Spinal cord (tissue), 10 donors: ENCODE results near the gene NDUFB1. TPM values are rescaled to one million over a fixed set of nuclear protein-coding genes. Genes with fewer than 3 reads are reported as not detected.

Experiments
- DNase-seq, 6 donors: peaks; one replicate each; pipeline versions ENCODE4 v3.0.0 to v3.0.0-alpha.2; 2013 to 2015; ENCODE audit warnings: low spot score in 6 of 6, low read depth in 4 of 6
- H3K27ac ChIP-seq: one replicate; pipeline ENCODE4 v1.5.1; 2013; ENCODE audit warnings: low read depth, low read length, control low read depth
- H3K27me3 ChIP-seq: one replicate; pipeline ENCODE4 v1.6.1; 2013; ENCODE audit warnings: low read length; ENCODE audit not compliant: control insufficient read depth, insufficient read depth
- H3K36me3 ChIP-seq: one replicate; pipeline ENCODE4 v1.6.1; 2013; ENCODE audit warnings: low read length; ENCODE audit not compliant: control insufficient read depth, insufficient read depth
- H3K4me1 ChIP-seq: one replicate; pipeline ENCODE4 v1.6.1; 2013; ENCODE audit warnings: low read length; ENCODE audit not compliant: control insufficient read depth, insufficient read depth
- H3K4me3 ChIP-seq: one replicate; pipeline ENCODE4 v1.5.1; 2013; ENCODE audit warnings: low read depth, low read length, control low read depth
- H3K9me3 ChIP-seq: one replicate; pipeline ENCODE4 v1.6.1; 2013; ENCODE audit warnings: low read length; ENCODE audit not compliant: control insufficient read depth, insufficient read depth
- WGBS: methylation state at CpG from one replicate; pipeline ENCODE4 v1.1.5; 2013; ENCODE audit warnings: missing lambda C conversion rate; ENCODE audit not compliant: insufficient coverage; 5-methylcytosine and 5-hydroxymethylcytosine counted together
- polyA plus RNA-seq, 2 donors: library from polyadenylated mRNA; unstranded; fragments of 120-200 nt; gene quantifications; one replicate each; pipeline ENCODE4 v1.2.1, GENCODE V29; 2013; ENCODE audit not compliant: insufficient read length in 2 of 2
- total RNA-seq, 2 donors: library from RNA; depleted of rRNA in 1 of 2; stranded (reverse); fragments of 120-200 nt in 1 of 2; fragments of >200 nt in 1 of 2; gene quantifications; one replicate each; pipeline versions ENCODE4 v1.2.3 to v1.2.4, GENCODE V29; 2013 to 2014
- donor health status: healthy.

The NDUFB1 gene
- total and polyA plus RNA-seq, 4 donors: 148 to 391 (median 218) TPM

GRCh38 chr14:92135269-92135668, 13.8 kb upstream of the NDUFB1 start:
- H3K4me3 ChIP-seq: no peak overlapping the region
- WGBS: no CpG with 5 or more reads among the region's 1 CpG
- DNase-seq: peak in 4 of 6 donors; percentile 23 to 90 (median 48)

GRCh38 chr14:92134456-92134855, 12.9 kb upstream of the NDUFB1 start:
- Histone ChIP-seq H3K27ac (no peak overlapping the region), H3K9me3 (no peaks in the 10 kb centered on the region), H3K4me3 (no peak overlapping the region), H3K36me3 (peaks cover 24% of the 10 kb centered on the region), H3K4me1 (no peaks in the 10 kb centered on the region), H3K27me3 (no peaks in the 10 kb centered on the region)
- DNase-seq: no peak
- WGBS: no CpG with 5 or more reads among the region's 1 CpG

More at GRCh38 chr14:92135269-92135668, 13.8 kb upstream of the NDUFB1 start:
- Histone ChIP-seq H3K4me1 (no peaks in the 10 kb centered on the region), H3K27ac (no peak overlapping the region), H3K9me3 (no peaks in the 10 kb centered on the region), H3K36me3 (peaks cover 27% of the 10 kb centered on the region), H3K27me3 (no peaks in the 10 kb centered on the region)

GRCh38 chr14:92122761-92123160, 1.3 kb upstream of the NDUFB1 start:
- H3K4me1 ChIP-seq: peaks cover 19% of the 10 kb centered on the region
- peak overlapping the region; percentile 95 for H3K4me3 ChIP-seq
- no peaks in the 10 kb centered on the region for H3K27me3 ChIP-seq
- peaks cover 11% of the 10 kb centered on the region for H3K36me3 ChIP-seq
- H3K27ac ChIP-seq: peak overlapping the region; percentile 96
- DNase-seq: peak in 1 of 6 donors; percentile 3
- no peaks in the 10 kb centered on the region for H3K9me3 ChIP-seq
- 44% methylated on average over 7 of the region's 9 CpGs for WGBS

- DNase-seq: peak; percentile 32 to 89 (median 54)
- H3K4me1 ChIP-seq: peaks cover 19% of the 10 kb centered on the region
- no peaks in the 10 kb centered on the region for H3K27me3 ChIP-seq
- H3K4me3 ChIP-seq: peak overlapping the region; percentile 95
- H3K36me3 ChIP-seq: peaks cover 10% of the 10 kb centered on the region
- H3K27ac ChIP-seq: peak overlapping the region; percentile 96
- no peaks in the 10 kb centered on the region for H3K9me3 ChIP-seq
- 0% methylated on average over 22 of the region's 22 CpGs for WGBS
These were observed 808 bp upstream of the NDUFB1 start for GRCh38 chr14:92122351-92122677.

- peak in 2 of 6 donors; percentile 43 to 70 for DNase-seq
- WGBS: 0% methylated on average over 36 of the region's 36 CpGs
These were observed 268 bp downstream of the NDUFB1 start for GRCh38 chr14:92121207-92121669.

GRCh38 chr14:92109490-92109889, 12.0 kb downstream of the NDUFB1 start:
- DNase-seq: no peak
- H3K4me1 ChIP-seq: peaks cover 10% of the 10 kb centered on the region
- no peaks in the 10 kb centered on the region for H3K27me3 ChIP-seq
- no peak overlapping the region for H3K4me3 ChIP-seq
- H3K9me3 ChIP-seq: no peaks in the 10 kb centered on the region
- WGBS: 75% methylated on average over 5 of the region's 5 CpGs
- H3K27ac ChIP-seq: no peak overlapping the region
- H3K36me3 ChIP-seq: no peaks in the 10 kb centered on the region

More at GRCh38 chr14:92121207-92121669, 268 bp downstream of the NDUFB1 start:
- Histone ChIP-seq H3K27ac (peak overlapping the region; percentile 96), H3K27me3 (no peaks in the 10 kb centered on the region), H3K9me3 (no peaks in the 10 kb centered on the region), H3K36me3 (peaks cover 8% of the 10 kb centered on the region), H3K4me3 (peak overlapping the region; percentile 95), H3K4me1 (peaks cover 19% of the 10 kb centered on the region)

- Histone ChIP-seq H3K4me1 (peaks cover 10% of the 10 kb centered on the region), H3K27me3 (no peaks in the 10 kb centered on the region), H3K36me3 (no peaks in the 10 kb centered on the region), H3K27ac (no peak overlapping the region), H3K4me3 (no peak overlapping the region), H3K9me3 (no peaks in the 10 kb centered on the region)
- 6% methylated on average over 8 of the region's 11 CpGs for WGBS
- DNase-seq: peak in 1 of 6 donors; percentile 19
These were observed 12.9 kb downstream of the NDUFB1 start for GRCh38 chr14:92108345-92109254.

GRCh38 chr14:92106143-92106926, 15.2 kb downstream of the NDUFB1 start, which contains the start of gene ATXN3:
ATXN3 (minus strand) TSS chr14:92106582; CDS start chr14:92106552, 30 bp downstream.
- Histone ChIP-seq H3K27me3 (no peaks in the 10 kb centered on the region), H3K36me3 (no peaks in the 10 kb centered on the region), H3K4me3 (peak within 1 kb of the TSS; percentile 87), H3K9me3 (no peaks in the 10 kb centered on the region), H3K27ac (peak within 1 kb of the TSS; percentile 82), H3K4me1 (peaks cover 13% of the 10 kb centered on the region)
- 0% methylated on average over 51 of the region's 66 CpGs for WGBS
- peak; percentile 80 to 99 (median 96) for DNase-seq

- 0% methylated on average over 10 of the region's 10 CpGs for WGBS
- DNase-seq: peak in 1 of 6 donors; percentile 24
These were observed 15.7 kb downstream of the NDUFB1 start for GRCh38 chr14:92105893-92106142.

More at GRCh38 chr14:92105893-92106142, 15.7 kb downstream of the NDUFB1 start:
- Histone ChIP-seq H3K9me3 (no peaks in the 10 kb centered on the region), H3K27me3 (no peaks in the 10 kb centered on the region), H3K4me1 (peaks cover 13% of the 10 kb centered on the region), H3K4me3 (peak overlapping the region; percentile 87), H3K27ac (peak overlapping the region; percentile 82), H3K36me3 (no peaks in the 10 kb centered on the region)
